Measurements from ENCODE around the gene FABP1. TPM values are rescaled to one million over a fixed set of nuclear protein-coding genes. Genes with fewer than 3 reads are reported as not detected.

The FABP1 gene
- total and polyA plus RNA-seq, 2 of the 4 experiments (the other 2 are of a cell fraction), result not detected

DNA sequence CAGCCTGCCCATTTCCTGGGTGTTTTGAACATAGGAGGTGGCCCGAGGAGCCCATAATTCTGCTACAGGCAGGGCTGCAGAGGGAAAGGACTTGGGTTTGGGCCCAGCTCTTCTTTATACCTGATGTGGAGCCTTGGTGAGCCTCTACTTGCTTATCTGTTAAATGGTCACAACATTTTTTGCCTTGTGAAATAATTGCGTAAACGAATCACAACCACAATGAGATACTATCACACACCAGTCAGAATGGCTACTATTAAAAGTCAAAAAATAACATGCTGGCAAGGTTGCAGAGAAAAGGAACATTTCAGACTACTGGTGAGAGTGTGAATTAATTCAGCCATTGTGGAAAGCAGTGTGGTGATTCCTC is 4.1 kb upstream of the FABP1 start:
- Histone ChIP-seq H4K5ac (ENCODE audit: low read depth, low read length) (no peak overlapping the region), H3K9me1 (ENCODE audit: insufficient read depth, low read length) (no peaks in the 10 kb centered on the region), H3K79me1 (ENCODE audit: low read depth in 1 of 2, low read length in 2 of 2) (no peaks in the 10 kb centered on the region), H2BK120ac (ENCODE audit: low read depth, low read length) (no peak overlapping the region), H3K4me3 (ENCODE audit: insufficient read depth, low read depth, low read length) (no peak overlapping the region), H2BK5ac (ENCODE audit: low read depth, low read length, poor library complexity, severe bottlenecking) (no peak overlapping the region), H3K4ac (ENCODE audit: low read depth, low read length) (no peak overlapping the region), H3K4me2 (ENCODE audit: low read depth, low read length) (no peak overlapping the region), H3K56ac (ENCODE audit: extremely low read depth, insufficient read depth, low read length) (no peak overlapping the region), H2BK20ac (ENCODE audit: low read depth, low read length) (no peak overlapping the region), H3K23ac (ENCODE audit: low read depth, low read length) (no peak overlapping the region), H3K18ac (ENCODE audit: low read depth, low read length) (no peak overlapping the region), H2AK9ac (replicated peaks; ENCODE audit: low read depth, low read length, poor library complexity) (no peak overlapping the region), H3K27ac (ENCODE audit: insufficient read depth, low read length) (no peak overlapping the region), H3K9me3 (ENCODE audit: control insufficient read depth, insufficient read depth, low read length) (no peaks in the 10 kb centered on the region), H3K9ac (ENCODE audit: low read depth, low read length) (no peak overlapping the region), H2AFZ (replicated peaks; ENCODE audit: low read length, poor library complexity) (no peak overlapping the region), H3K14ac (replicated peaks; ENCODE audit: low read depth, low read length) (no peak overlapping the region), H4K91ac (ENCODE audit: insufficient read depth, low read depth, low read length) (no peak overlapping the region), H3K36me3 (ENCODE audit: control insufficient read depth, insufficient read depth, low read length) (no peaks in the 10 kb centered on the region), H2BK15ac (ENCODE audit: low read depth, low read length) (no peak overlapping the region), H2AK5ac (ENCODE audit: low read depth, low read length) (no peak overlapping the region), H4K8ac (ENCODE audit: low read depth in 2 of 2, low read length in 2 of 2) (no peak overlapping the region), H3K4me1 (ENCODE audit: control insufficient read depth, insufficient read depth, low read length) (no peaks in the 10 kb centered on the region), H4K20me1 (ENCODE audit: insufficient read depth, low read length) (no peaks in the 10 kb centered on the region), H3K27me3 (ENCODE audit: control insufficient read depth, insufficient read depth, low read length) (no peaks in the 10 kb centered on the region; the same call in none of the 2 replicates)
- POLR2A ChIA-PET (ENCODE audit: unreplicated experiment), result no interaction called here
- dilution Hi-C loops (cut with HindIII; ENCODE audit: low sequenced_read_pairs, unreplicated experiment) (no loop called here), intact Hi-C loops (cut with micrococcal nuclease) (no loop called here), in situ Hi-C loops (cut with MboI; ENCODE audit: low sequenced_read_pairs) (no loop called here)
- no peak for TF ChIP-seq NFE2L2 (IDR thresholded peaks at IDR 0.05; ENCODE audit: low read depth, low read length)
- no peak for TF ChIP-seq RAD21 (IDR thresholded peaks at IDR 0.05; ENCODE audit: low read length)
- TF ChIP-seq CEBPB (IDR thresholded peaks at IDR 0.05; ENCODE audit: low read depth, low read length), result no peak
- TF ChIP-seq, protein P1, sequence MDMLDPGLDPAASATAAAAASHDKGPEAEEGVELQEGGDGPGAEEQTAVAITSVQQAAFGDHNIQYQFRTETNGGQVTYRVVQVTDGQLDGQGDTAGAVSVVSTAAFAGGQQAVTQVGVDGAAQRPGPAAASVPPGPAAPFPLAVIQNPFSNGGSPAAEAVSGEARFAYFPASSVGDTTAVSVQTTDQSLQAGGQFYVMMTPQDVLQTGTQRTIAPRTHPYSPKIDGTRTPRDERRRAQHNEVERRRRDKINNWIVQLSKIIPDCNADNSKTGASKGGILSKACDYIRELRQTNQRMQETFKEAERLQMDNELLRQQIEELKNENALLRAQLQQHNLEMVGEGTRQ (IDR thresholded peaks at IDR 0.05; ENCODE audit: low read depth, low read length), result no peak
- no peak for TF ChIP-seq ELK1 (IDR thresholded peaks at IDR 0.05; ENCODE audit: borderline replicate concordance, low read depth, low read length)
- TF ChIP-seq BHLHE40 (IDR thresholded peaks at IDR 0.05; ENCODE audit: low read depth, low read length), result no peak
- TF ChIP-seq SMC3 (IDR thresholded peaks at IDR 0.05; ENCODE audit: low read depth, low read length), result no peak
- no peak for TF ChIP-seq FOS (IDR thresholded peaks at IDR 0.05; ENCODE audit: low read depth, low read length)
- TF ChIP-seq CTCF (conservative IDR thresholded peaks at IDR 0.05; ENCODE audit: low read depth, low read length), result no peak
- no peak for TF ChIP-seq CHD1 (IDR thresholded peaks at IDR 0.05; ENCODE audit: low read depth, low read length)
- TF ChIP-seq MAFK (IDR thresholded peaks at IDR 0.05; ENCODE audit: low read depth, low read length), result no peak
- TF ChIP-seq RFX5 (IDR thresholded peaks at IDR 0.05; ENCODE audit: low read depth, low read length), result no peak
- TF ChIP-seq POLR2A (IDR thresholded peaks at IDR 0.05; ENCODE audit: low read depth, low read length), result no peak
- no peak for TF ChIP-seq RCOR1 (IDR thresholded peaks at IDR 0.05; ENCODE audit: insufficient replicate concordance, low read length)
- CTCF ChIA-PET, result no interaction called here
- WGBS, 2 experiments (ENCODE audit: extremely low coverage in 2 of 2, insufficient read length in 1 of 2), result no CpG with 5 or more reads among the region's 3 CpGs
- DNase-seq (no peak), ATAC-seq (ENCODE audit: low read depth) (no peak)
- BruUV-seq (replicated peaks), result no TSS peak

Measured in IMR-90 (cell line).